Bronchial epithelial cell (primary cell): ENCODE data around the gene LDLRAD4. TPM values are rescaled to one million over a fixed set of nuclear protein-coding genes. Genes with fewer than 3 reads are reported as not detected.

Experiments
- DNase-seq: peaks from one replicate; pipeline ENCODE4 v3.0.0-alpha.2; 2010; ENCODE audit warnings: low read depth
- FAIRE-seq: peaks from 2 replicates; lab custom pipeline; 2011; peaks lifted over from hg19 to GRCh38; lab: Jason Lieb, UNC
- H3K27me3 ChIP-seq: 2 replicates; pipeline ENCODE4 v1.5.1; 2011; ENCODE audit warnings: low read length; ENCODE audit not compliant: control insufficient read depth, insufficient read depth
- H3K36me3 ChIP-seq: 2 replicates; pipeline ENCODE4 v1.5.1; 2011; ENCODE audit warnings: low read length; ENCODE audit not compliant: control insufficient read depth, insufficient read depth
- H3K4me3 ChIP-seq: 2 replicates; pipeline ENCODE4 v1.5.1; 2011; ENCODE audit warnings: mild to moderate bottlenecking, low read depth, low read length, control low read depth
- total RNA-seq: library from RNA; depleted of rRNA; stranded (reverse); fragments of >200 nt; gene quantifications from 2 replicates; pipeline ENCODE4 v1.2.1, GENCODE V29; 2014
- TF ChIP-seq, protein P1 (sequence below): IDR thresholded peaks from 2 replicates; pipeline ENCODE4 v1.5.1; 2011; ENCODE audit warnings: mild to moderate bottlenecking, moderate library complexity, low read length, control low read depth, inconsistent platforms; ENCODE audit not compliant: insufficient read depth, severe bottlenecking

The LDLRAD4 gene
- total RNA-seq, 1 donor from 2014 or later: not detected

DNA sequence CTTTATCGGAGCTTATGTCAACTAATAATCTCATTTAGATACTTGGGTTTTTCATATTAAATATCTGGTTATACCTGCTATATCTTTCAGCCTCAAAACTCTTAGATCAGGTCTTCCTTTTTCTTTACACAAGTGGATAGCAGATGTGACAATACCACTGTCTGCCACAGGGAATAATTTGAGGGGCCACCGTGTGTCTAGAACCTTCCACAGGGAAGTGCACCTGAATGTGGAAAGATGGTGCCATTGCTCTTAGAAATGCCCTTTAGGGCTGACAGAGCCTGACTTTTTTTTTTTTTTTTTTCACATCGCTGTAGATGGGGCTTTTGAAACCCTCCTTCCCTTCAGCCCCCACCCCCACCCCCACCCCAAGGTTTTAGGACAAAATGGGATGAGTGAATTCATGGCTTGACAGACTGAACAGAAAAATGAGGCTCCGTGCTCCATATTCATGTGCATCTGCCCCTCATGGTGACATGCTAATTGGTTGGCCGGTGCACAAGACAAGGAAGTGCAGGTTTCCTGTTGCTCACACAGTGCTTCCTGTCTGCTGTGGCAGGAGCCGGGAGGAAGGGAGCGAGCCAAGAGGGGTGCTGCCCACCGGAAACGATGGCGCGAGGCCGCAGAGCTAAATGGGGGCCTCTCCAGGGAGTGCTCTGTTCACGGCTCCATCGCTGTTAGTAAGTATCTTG, 246.0 kb downstream of the LDLRAD4 start:
- Histone ChIP-seq H3K4me3 (no peak overlapping the region), H3K27me3 (no peaks in the 10 kb centered on the region)
- FAIRE-seq: no peak

DNA sequence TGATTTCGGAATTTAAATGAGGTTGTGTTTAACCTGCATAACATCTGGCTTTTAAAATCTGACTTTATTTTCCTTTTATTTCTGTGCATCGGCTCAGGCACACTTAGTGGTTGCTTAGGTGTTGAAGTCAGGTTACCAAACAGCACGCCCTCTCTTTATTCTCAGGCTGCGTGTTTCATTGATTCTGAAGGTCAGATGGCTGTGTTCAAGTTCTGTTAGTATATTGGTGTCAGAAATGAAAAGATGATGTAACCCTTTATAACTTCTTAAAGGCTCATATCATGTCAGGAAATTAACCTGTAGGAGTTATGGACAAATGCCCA, 246.5 kb downstream of the LDLRAD4 start:
- TF ChIP-seq, protein P1, sequence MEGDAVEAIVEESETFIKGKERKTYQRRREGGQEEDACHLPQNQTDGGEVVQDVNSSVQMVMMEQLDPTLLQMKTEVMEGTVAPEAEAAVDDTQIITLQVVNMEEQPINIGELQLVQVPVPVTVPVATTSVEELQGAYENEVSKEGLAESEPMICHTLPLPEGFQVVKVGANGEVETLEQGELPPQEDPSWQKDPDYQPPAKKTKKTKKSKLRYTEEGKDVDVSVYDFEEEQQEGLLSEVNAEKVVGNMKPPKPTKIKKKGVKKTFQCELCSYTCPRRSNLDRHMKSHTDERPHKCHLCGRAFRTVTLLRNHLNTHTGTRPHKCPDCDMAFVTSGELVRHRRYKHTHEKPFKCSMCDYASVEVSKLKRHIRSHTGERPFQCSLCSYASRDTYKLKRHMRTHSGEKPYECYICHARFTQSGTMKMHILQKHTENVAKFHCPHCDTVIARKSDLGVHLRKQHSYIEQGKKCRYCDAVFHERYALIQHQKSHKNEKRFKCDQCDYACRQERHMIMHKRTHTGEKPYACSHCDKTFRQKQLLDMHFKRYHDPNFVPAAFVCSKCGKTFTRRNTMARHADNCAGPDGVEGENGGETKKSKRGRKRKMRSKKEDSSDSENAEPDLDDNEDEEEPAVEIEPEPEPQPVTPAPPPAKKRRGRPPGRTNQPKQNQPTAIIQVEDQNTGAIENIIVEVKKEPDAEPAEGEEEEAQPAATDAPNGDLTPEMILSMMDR: no peak
- Histone ChIP-seq H3K36me3 (no peaks in the 10 kb centered on the region), H3K4me3 (no peak overlapping the region), H3K27me3 (no peaks in the 10 kb centered on the region)
- no peak for FAIRE-seq
- no peak for DNase-seq

More for the DNA sequence above, 246.0 kb downstream of the LDLRAD4 start:
- no peak for DNase-seq
- no peaks in the 10 kb centered on the region for H3K36me3 ChIP-seq
- TF ChIP-seq, protein P1: no peak

DNA sequence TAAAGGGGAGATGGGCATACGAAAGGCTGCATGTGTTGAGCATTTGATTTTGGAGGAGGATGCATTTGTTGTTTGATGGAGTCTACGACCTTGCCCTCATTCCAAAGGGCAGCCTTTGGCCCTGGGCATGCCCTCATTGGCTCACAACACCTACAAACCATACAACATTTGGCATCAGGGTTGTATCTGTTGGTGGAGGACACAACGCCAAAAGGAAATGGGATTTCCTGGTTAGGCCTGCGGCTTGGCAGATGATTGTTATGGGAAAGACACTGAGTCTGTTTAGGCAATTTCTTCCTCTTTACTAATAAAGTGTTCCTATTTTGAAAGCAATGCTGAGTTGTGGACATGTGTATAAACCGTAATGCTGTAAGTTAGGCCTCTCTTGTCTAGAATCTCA, 246.9 kb downstream of the LDLRAD4 start:
- no peak for FAIRE-seq
- H3K4me3 ChIP-seq: no peak overlapping the region
- no peaks in the 10 kb centered on the region for H3K36me3 ChIP-seq
- TF ChIP-seq, protein P1: no peak
- no peaks in the 10 kb centered on the region for H3K27me3 ChIP-seq
- no peak for DNase-seq

DNA sequence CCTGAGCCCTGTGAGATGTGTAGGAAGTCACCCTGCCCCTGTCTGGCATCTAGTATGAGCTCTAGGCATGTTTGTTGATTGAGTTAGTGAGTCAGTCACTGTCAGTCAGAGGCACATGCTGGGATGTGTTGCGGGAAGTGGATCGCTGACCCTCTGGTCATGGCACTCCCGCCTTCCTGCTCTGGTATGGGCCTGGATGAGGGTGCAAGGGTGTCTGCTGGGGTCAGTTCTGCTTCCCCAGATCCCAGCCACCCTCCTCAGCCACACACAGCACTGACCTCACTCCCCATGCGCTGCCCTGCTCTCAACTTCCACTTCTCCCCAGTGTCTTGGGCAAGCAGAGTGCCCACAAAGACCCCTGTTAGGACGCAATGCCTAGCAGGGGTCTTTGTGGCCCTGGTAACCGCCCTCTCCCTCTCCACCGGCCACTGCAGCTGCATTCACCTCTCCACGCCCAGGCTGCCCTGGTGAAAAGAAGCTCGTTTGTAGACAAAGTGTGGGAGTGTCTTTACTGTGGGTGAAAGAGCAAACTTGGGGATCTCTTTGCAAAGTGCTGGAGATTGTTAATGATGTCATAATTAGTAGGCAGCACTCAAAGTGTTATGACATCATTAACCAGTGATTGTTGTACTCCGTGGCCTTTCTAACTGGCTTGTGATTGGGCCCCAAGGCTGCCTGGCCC, 252.1 kb downstream of the LDLRAD4 start:
- no peaks in the 10 kb centered on the region for H3K36me3 ChIP-seq
- TF ChIP-seq, protein P1: no peak
- FAIRE-seq (no peak), DNase-seq (no peak)
- no peak overlapping the region for H3K4me3 ChIP-seq
- no peaks in the 10 kb centered on the region for H3K27me3 ChIP-seq

DNA sequence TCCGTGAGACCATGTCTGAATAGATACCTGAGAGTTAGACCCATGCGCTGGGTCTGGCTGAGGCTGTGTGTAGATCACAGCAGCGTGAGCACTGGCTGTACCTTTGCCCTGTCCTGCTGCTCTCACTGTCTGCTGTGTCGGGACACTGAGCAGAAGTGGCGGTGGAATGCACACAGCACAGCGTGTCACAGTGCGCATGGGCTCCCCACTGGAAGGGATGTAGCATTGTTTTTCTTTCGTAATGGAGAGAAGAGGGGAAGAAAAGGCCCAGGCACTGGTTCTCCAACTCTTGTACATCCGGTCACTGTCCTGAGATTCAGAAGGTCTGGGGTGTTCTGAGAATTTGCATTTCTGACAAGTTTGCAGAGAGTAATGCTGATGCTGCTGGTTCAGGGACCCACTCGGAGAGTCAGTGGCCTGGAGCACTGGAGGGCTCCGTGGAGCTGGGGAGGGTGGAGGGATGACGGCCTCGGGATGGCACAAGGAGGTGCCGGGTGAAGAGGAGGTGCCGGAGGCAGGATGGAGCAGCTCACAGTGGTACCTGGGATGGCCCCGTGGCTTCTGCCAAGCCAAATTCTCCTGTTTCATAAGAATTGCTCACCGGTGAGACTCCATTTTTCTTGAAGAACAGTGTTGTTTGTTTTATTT, 252.8 kb downstream of the LDLRAD4 start:
- DNase-seq: no peak
- no peaks in the 10 kb centered on the region for H3K36me3 ChIP-seq
- TF ChIP-seq, protein P1: no peak
- FAIRE-seq: no peak
- no peaks in the 10 kb centered on the region for H3K27me3 ChIP-seq
- no peak overlapping the region for H3K4me3 ChIP-seq
